KBM-7 (cell line): ENCODE results near the gene CYBB.

Experiments
- DNase-seq: peaks from one replicate; pipeline ENCODE4 v3.0.0-alpha.2; 2015
- in situ Hi-C: fragments of 300-500 bp; cut with MboI; formaldehyde crosslinking; loops from 2 replicates; pipeline ENCODE4 v1.14.3; 2020; ENCODE audit warnings: low sequenced_read_pairs, low pct_unique_long_range_greater_than_20kb, mixed read lengths

Gene CYBB

GRCh38 chrX:37824491-37825214 lies 44.8 kb downstream of the CYBB start:
- in situ Hi-C loops: loop anchor here (10.0 kb wide), 1 partner anchor 70 kb away; no protein-coding TSS in a partner anchor
- DNase-seq: no peak

- in situ Hi-C loops: loop anchor here (10.0 kb wide), 1 partner anchor 71 kb away; no protein-coding TSS in a partner anchor
- DNase-seq: peak; percentile 77
Observed at GRCh38 chrX:37825215-37825842, 45.5 kb downstream of the CYBB start.

GRCh38 chrX:37829721-37830120 lies 49.9 kb downstream of the CYBB start:
- DNase-seq: no peak
- in situ Hi-C loops: loop anchor here (10.0 kb wide), 1 partner anchor 75 kb away; no protein-coding TSS in a partner anchor

GRCh38 chrX:37830371-37830770 lies 50.5 kb downstream of the CYBB start:
- in situ Hi-C loops: no loop called here
- no peak for DNase-seq

GRCh38 chrX:37834937-37835336 lies 55.1 kb downstream of the CYBB start:
- in situ Hi-C loops: no loop called here

GRCh38 chrX:37840931-37841330 lies 61.1 kb downstream of the CYBB start:
- in situ Hi-C loops: no loop called here
- no peak for DNase-seq

More at GRCh38 chrX:37834937-37835336, 55.1 kb downstream of the CYBB start:
- DNase-seq: no peak

- no peak for DNase-seq
- in situ Hi-C loops: no loop called here
Observed at GRCh38 chrX:37844622-37845021, 64.8 kb downstream of the CYBB start.

GRCh38 chrX:37846141-37846540 lies 66.3 kb downstream of the CYBB start:
- in situ Hi-C loops: no loop called here
- DNase-seq: no peak

GRCh38 chrX:37846558-37846933 lies 66.7 kb downstream of the CYBB start:
- in situ Hi-C loops: no loop called here
- no peak for DNase-seq

- in situ Hi-C loops: no loop called here
- DNase-seq: peak; percentile 80
Observed at GRCh38 chrX:37846934-37847732, 67.3 kb downstream of the CYBB start, which contains the start of gene DYNLT3. Gene DYNLT3, minus strand, starts transcription at chrX:37847571. Its CDS starts 61 bp downstream, at chrX:37847510.

GRCh38 chrX:37847733-37848197 lies 67.9 kb downstream of the CYBB start:
- in situ Hi-C loops: no loop called here
- DNase-seq: no peak

- in situ Hi-C loops: no loop called here
- DNase-seq: no peak
Observed at GRCh38 chrX:37854148-37854547, 74.3 kb downstream of the CYBB start.

GRCh38 chrX:37854748-37855147 lies 74.9 kb downstream of the CYBB start:
- DNase-seq: no peak
- in situ Hi-C loops: no loop called here

GRCh38 chrX:37860721-37861120 lies 80.9 kb downstream of the CYBB start:
- in situ Hi-C loops: no loop called here
- no peak for DNase-seq

- no peak for DNase-seq
- in situ Hi-C loops: no loop called here
Observed at GRCh38 chrX:37862851-37863250, 83.0 kb downstream of the CYBB start.
